Stimulated activated CD8-positive, alpha-beta memory T cell treated with anti-CD3 and anti-CD28 coated beads, Interleukin-12 subunit alpha, Interleukin-12 subunit beta, amount 100 ng/mL, for 24 hours (primary cell): ENCODE results near the gene SLC5A2.
"Not testable (repeated sequence)": the region's sequence is repeated elsewhere in the genome, so short reads cannot be mapped to it uniquely, and the experiment has no call there.

Experiments used
- DNase-seq: peaks from one replicate; pipeline ENCODE4 v3.0.0-alpha.2; 2020; ENCODE audit errors: extremely low read depth

The SLC5A2 gene

GRCh38 chr16:31483081-31483480, at the start of gene SLC5A2:
TSS of gene SLC5A2 (plus strand) at chr16:31483123. CDS start at chr16:31483137, 14 bp downstream.
- DNase-seq = no peak

DNA sequence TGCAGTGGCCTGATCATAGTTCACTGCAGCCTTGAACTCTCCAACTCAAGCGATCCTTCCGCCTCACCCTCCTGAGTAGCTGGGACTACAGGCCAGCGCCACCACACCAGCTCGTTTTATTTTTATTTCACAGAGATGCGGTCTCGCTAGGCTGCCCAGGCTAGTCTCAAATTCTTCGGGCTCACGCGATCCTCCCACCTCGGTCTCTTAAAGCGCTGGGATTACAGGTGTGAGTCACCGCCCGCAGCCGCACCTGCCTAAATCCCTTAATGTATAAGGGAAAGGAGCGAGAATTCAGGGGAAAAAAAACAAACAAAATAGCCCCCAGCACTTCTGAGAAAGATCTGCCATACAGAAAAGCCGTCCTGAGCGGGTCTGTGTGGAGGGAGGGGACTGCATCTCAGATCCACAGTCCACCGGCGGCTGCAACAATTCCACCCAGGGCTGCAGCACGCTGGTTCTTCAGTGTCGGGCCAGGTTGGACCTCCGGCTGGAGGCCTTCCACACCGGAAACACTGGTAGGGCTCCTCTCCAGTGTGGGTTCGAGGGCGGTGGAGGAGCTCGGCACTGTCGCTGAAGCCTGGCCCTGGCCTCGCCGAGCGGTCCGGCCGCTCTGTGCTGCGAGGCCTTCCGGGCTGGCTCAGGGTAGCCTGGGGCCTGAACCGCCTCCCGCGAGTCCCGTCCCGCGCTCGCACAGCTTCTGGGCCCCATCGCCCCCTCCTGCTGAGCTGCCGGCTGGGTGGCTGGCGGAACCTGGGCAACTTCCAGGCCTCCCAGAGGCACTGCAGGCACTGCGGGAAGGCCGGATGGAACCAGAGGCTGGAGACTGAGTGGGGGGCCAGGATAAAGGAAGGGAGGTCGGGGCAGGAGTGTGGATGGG, 47.3 kb upstream of the SLC5A2 start:
- no peak for DNase-seq

DNA sequence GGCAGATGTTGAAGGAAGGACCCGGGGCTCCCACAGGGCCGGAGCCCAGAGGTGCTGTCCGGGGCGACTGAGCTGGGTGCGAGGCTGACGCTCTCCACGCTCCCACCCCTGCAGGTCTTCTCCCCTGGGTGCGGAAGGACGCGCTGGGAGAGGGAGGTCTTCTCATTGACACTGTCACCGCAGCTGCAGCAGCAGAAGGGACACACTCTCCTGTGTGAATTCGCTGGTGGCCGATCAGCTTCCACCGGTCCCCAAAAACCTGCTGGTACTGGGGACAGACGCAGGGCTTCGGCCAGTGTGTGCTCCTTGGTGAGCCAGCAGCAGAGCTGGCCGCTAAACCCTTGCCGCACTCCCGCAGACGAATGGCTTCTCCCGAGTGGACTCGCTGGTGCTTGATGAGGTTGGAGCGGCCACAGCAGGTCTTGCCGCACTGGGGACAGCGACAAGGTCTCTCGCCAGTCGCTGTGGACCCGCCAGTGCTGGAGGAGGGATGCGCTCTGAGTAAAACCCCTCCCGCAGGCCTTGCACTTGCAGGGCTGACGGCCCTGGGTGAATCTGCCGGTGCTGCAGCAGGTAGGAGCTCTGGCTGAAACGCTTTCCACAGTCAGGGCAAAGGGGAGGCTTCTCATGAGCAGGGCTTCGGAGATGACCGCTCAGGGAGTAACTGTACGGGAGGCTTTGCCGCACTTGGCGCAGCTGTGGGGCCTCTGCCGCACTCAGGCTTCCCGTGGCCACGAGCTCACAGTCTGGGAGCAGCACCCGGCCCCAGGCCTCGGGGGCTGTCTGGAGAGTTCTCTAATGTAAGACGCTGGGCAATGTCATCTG, 46.5 kb upstream of the SLC5A2 start:
- no peak for DNase-seq

GRCh38 chr16:31438414-31438813, 44.5 kb upstream of the SLC5A2 start:
- no peak for DNase-seq

DNA sequence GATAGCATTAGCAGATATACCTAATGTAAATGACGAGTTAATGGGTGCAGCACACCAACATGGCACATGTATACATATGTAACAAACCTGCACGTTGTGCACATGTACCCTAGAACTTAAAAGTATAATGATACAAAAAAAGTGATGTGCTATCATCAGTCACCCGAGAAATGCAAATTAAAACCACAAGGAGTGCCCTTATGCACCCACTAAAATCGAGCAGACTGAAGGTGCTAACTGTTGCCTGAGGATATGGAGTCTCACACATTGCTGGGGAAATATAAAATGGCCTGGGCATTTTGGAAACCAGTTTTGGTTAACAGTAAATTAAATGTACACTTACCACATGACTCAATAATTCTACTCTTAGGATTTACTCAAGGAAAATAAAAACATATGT, 43.9 kb upstream of the SLC5A2 start:
- not testable (repeated sequence) for DNase-seq

DNA sequence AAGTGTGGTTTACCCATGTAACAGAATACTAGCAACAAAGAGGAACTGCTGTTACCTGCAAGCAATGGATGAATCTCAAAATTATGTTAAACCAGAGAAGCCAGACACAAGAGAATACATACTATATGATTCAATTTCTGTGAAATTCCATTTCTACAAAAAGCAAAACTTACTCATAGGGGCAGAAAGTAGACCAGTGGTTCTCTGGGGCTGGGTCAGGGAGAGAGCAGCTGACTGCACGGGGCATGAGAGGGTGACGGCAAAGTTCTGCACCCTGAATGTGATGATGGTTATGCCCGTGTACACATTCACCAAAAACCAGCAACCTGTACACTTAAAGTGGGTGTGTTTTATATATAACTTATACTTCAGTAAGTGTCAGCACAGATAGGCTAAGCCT, 43.4 kb upstream of the SLC5A2 start:
- no peak for DNase-seq

DNA sequence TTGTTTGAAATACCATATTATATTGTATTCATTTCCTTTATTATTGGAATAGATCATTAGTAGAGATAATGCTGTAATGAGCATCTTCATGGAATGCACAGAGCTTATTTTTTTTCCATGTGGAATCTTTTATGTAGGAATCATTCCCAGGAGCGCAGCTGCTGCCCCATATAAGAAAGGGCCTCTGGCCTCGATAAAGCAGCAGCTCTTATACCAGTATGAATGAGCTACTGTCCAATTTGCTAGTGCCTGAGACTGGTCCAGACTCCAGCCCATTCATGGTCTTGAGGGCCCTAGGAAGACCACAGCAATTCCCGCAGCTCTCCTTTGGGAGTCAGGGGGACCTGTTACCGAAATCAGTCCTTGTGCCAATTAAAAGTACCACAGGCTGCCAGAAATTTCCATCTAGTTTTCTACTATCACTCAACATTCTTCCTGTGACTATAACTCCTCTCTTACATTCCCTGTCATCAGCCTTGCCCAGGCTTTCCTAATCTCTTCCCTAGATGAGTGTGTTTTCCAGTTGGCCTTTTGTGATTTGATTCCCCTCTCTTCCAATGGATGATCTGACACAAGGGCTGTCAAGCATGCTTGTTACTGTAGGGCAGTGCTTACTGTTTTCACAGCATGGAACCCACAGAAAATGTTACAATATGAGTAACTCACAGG, 42.3 kb upstream of the SLC5A2 start:
- DNase-seq = no peak

DNA sequence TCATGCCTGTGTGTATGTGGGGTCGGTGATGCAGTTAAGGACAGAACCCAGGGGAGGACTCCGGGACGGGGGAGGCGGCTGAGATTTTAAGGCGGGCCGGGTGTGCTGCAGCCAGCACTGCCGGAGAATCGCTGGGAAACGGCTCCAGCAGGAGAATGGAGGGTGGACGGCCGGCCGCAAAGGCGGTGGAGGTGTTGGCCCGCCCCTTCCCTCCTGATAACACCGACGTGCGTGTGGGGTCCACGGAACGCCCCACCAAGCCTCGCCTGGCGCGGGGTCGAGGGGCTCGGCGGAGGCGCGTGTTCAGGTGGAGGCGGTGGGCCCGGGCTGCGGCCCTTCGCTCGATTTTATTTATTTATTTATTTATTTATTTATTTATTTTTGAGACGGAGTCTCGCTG, 41.0 kb upstream of the SLC5A2 start:
- no peak for DNase-seq

DNA sequence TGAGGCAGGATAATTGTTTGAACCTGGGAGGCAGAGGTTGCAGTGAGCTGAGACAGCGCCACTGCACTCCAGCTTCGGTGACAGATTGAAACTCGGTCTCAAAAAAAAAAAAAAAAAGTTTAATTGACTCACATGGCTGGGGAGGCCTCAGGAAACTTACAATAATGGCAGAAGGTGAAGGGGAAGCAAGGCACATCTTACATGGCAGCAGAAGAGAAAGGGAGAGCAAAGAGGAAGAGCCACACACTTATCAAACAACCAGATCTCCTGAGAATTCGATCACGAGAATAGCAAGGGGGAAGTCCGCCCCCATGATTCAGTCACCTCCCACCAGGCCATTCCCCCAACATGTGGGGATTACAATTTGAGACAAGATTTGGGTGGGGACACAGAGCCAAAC, 37.0 kb upstream of the SLC5A2 start:
- not testable (repeated sequence) for DNase-seq

- no peak for DNase-seq
These were observed 31.7 kb upstream of the SLC5A2 start for GRCh38 chr16:31451201-31451600.

DNA sequence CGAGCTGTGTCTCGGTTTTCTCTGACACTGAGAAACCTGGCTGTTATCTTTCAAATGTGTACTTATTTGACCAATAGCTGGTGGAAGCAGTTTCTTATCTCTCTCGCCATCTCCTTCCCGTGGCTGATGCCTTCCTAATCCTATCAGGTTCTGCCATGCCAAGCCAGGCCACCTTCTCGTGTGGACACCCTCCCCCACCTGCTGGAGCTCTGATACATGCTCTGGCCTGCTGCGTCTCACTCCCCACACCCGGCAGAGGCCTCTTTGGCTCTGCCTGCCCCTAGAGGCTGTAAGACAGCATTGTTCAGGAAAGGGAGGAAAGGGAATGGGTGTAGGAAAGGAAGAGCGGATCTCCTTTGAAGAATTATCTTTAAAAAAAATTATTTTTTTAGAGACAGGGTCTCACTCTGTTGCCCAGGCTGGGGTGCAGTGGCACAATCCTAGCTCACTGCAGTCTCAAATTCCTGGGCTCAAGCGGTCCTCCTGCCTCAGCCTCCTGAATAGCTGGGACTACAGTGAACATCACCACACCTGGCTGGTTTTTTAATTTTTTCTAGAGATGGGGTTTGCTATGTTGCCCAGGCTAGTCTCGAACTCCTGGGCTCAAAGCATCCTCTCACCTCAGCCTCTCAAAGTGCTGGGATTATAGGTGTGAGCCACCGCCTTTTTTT, 31.1 kb upstream of the SLC5A2 start:
- DNase-seq = no peak

DNA sequence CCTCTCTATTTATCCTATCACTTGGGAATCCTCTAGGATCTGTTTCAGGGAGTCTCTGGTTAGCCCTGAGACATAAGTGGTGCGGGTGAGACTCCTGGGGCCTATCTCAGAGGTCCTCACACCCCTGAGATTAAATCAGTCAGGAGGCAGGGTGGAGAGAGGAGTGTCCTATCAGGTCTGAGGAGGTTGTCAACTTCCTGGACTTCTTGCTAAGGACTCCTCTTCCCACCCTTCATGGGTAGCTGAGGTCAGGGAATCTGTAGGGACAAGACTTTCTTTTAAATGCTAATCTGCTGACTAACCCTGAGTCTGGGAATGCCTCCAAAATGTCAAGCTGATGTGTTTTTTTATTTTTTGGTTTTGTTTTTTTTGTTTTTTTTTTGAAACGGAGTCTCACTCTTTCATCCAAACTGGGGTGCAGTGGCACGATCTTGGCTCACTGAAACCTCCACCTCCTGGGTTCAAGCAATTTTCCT, 30.3 kb upstream of the SLC5A2 start:
- no peak for DNase-seq

- DNase-seq = no peak
These were observed 29.4 kb upstream of the SLC5A2 start for GRCh38 chr16:31453255-31454204.

DNA sequence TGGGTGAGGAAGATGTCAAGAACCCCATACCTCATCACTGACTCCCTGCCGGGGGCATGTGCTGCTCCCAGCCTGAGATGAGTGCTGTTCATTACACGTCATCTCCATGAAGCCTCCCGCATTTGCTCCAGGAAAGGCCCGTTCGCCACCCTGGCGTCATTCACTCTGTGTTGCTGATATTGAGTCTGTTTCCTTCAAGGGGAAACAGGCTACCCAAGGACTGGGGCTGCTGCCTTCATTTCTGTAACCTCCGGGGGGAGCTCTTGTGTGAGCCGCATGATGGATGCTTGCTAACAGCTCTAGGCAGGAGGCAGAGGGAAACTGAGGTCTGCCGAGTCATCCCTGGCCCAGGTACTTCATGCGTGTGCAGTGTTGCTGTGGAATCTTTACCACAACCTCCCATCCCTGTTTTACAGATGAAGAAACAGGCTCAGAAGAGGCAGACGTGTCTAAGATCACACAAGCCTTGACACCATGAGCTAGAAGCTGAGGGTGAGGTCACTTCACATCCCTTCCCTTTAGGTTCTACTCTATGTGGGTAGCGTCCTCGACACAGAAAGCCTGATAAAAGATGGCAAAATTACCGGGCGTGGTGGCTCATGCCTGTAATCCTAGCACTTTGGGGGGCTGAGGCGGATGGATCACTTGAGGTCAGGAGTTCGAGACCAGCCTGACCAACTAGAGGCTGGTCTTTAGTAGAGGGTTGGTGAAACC, 27.2 kb upstream of the SLC5A2 start:
- no peak for DNase-seq

GRCh38 chr16:31456988-31457360, 25.9 kb upstream of the SLC5A2 start:
- DNase-seq = no peak

- DNase-seq = no peak
These were observed 24.7 kb upstream of the SLC5A2 start for GRCh38 chr16:31458073-31458843.

GRCh38 chr16:31458844-31459686, 23.9 kb upstream of the SLC5A2 start, which contains the start of gene ARMC5:
TSS of gene ARMC5 (plus strand) at chr16:31459501. CDS start at chr16:31459525, 24 bp downstream.
- peak; percentile 93 for DNase-seq
